ENCODE measurements around the gene MESP2. TPM values are rescaled to one million over a fixed set of nuclear protein-coding genes. Genes with fewer than 3 reads are reported as not detected.

MESP2 gene
- total and polyA plus RNA-seq, 2 experiments from 2014 or later = not detected

DNA sequence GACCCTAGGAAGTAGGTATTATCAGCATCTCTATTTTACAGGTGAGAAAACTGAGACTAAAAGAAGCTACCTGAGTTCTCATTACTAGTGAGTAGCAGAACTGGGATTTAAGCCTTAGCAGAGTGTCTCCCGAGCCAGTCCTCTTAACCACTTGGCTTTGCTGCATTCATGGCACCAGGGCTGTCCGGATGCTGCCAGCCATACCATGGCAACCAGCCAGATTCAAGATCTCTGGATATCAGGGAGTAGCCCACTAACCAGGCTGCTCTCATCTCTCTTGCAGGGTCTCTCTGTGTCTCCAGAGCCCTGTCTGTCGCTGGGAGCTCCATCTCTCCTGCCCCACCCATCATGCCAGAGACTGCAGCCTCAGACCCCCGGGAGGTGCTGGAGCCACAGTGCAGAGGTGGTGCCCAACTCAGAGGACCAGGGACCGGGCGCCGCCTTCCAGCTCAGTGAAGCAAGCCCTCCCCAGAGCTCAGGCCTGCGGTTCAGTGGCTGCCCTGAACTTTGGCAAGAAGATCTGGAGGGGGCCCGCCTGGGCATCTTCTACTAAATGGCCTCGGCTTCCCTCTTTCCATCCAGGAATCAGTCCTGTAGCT is 1.7 kb downstream of the MESP2 start:
- Histone ChIP-seq H2AFZ (no peak overlapping the region), H3K9me2 (ENCODE audit: insufficient read depth) (no peaks in the 10 kb centered on the region), H3F3A (ENCODE audit: insufficient read depth) (peaks cover 16% of the 10 kb centered on the region; the same call in 1 of the 2 replicates), H3K27me3 (replicated peaks; ENCODE audit: insufficient read depth) (no peaks in the 10 kb centered on the region), H3K4me1 (ENCODE audit: insufficient read depth) (peaks cover 19% of the 10 kb centered on the region), H3K4me3 (no peak overlapping the region), H3K36me3 (ENCODE audit: low read depth) (no peaks in the 10 kb centered on the region), H3K27ac (no peak overlapping the region), H3K79me2 (ENCODE audit: insufficient read depth) (no peaks in the 10 kb centered on the region), H3K4me2 (ENCODE audit: unreplicated experiment) (no peak overlapping the region), H4K20me1 (ENCODE audit: insufficient read depth) (no peaks in the 10 kb centered on the region), H3K9me3 (ENCODE audit: low read depth) (no peaks in the 10 kb centered on the region), H3K9ac (no peak overlapping the region)
- DNase-seq = no peak
- TF ChIP-seq EZH2phosphoT487 (IDR thresholded peaks at IDR 0.05; ENCODE audit: insufficient read depth, low read depth) = no peak
- TF ChIP-seq EZH2 (IDR thresholded peaks at IDR 0.05; ENCODE audit: insufficient read depth, poor library complexity, severe bottlenecking) = no peak
- WGBS, 2 experiments (ENCODE audit: low coverage in 1 of 2, low lambda C conversion rate in 2 of 2, missing lambda C conversion rate in 2 of 2) = 85 to 92% methylated on average over 10 of the region's 10 CpGs
- in situ Hi-C loops (cut with MboI) = no loop called here

- no peak overlapping the region for H3K4me2 ChIP-seq (ENCODE audit: unreplicated experiment)
- 86 to 88% methylated on average over 4 of the region's 4 CpGs for WGBS, 2 experiments (ENCODE audit: low coverage in 1 of 2, low lambda C conversion rate in 2 of 2, missing lambda C conversion rate in 2 of 2)
- no peaks in the 10 kb centered on the region for H3K9me2 ChIP-seq (ENCODE audit: insufficient read depth)
These were observed 2.7 kb downstream of the MESP2 start for GRCh38 chr15:89778861-89779260.

DNA sequence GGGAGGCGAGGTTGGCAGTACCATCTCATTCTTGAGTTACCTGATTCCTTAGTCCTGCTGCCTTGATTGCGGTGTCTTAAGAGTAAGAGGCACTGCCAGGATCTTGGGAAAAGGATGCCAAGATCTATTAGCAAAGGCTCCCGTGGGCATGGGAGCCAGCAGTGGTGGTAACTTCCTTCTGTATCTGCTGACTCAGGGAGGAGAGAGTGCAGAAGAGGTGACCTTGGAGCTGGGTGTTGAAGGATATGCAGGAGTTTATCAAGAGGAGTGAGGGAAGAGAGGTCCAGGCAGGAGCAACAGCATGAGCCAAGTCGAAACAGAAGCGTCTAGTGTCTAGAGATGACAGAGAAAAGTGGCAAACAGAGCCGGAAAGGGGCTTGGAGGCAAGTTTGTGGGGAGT is 4.5 kb downstream of the MESP2 start:
- no peaks in the 10 kb centered on the region for H4K20me1 ChIP-seq (ENCODE audit: insufficient read depth)
- no peak overlapping the region for H2AFZ ChIP-seq

More at GRCh38 chr15:89778861-89779260, 2.7 kb downstream of the MESP2 start:
- Histone ChIP-seq H3K9ac (no peak overlapping the region), H3K9me3 (ENCODE audit: low read depth) (no peaks in the 10 kb centered on the region), H4K20me1 (ENCODE audit: insufficient read depth) (no peaks in the 10 kb centered on the region), H3K27me3 (replicated peaks; ENCODE audit: insufficient read depth) (no peaks in the 10 kb centered on the region), H3K4me3 (no peak overlapping the region), H3K36me3 (ENCODE audit: low read depth) (no peaks in the 10 kb centered on the region), H3K79me2 (ENCODE audit: insufficient read depth) (no peaks in the 10 kb centered on the region), H2AFZ (no peak overlapping the region), H3K4me1 (ENCODE audit: insufficient read depth) (peaks cover 24% of the 10 kb centered on the region), H3F3A (ENCODE audit: insufficient read depth) (peaks cover 25% of the 10 kb centered on the region), H3K27ac (no peak overlapping the region)
- DNase-seq = no peak
- in situ Hi-C loops (cut with MboI) = no loop called here
- TF ChIP-seq EZH2phosphoT487 (IDR thresholded peaks at IDR 0.05; ENCODE audit: insufficient read depth, low read depth) = no peak
- TF ChIP-seq EZH2 (IDR thresholded peaks at IDR 0.05; ENCODE audit: insufficient read depth, poor library complexity, severe bottlenecking) = no peak

DNA sequence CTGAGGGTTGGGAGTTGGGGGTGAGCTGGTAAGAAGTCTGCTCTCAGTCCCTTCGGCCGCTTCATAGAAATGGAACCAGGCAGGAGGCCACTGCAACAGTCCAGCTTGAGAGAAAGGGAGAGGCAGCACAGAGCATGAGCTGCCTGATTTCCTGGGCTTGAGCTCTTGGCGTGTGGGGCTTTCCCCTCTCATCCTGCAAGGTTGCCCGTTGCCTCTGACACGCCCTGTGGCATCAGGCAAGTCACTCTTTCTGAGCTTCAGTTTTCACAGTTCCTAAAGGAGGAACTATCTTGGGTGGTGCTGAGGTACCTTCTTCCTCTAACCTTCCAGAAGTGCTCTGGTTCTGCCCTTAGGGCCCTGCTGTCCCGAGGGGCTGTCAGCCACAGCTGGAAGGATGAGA is 4.9 kb downstream of the MESP2 start:
- in situ Hi-C loops (cut with MboI) = no loop called here
- TF ChIP-seq EZH2phosphoT487 (IDR thresholded peaks at IDR 0.05; ENCODE audit: insufficient read depth, low read depth) = no peak
- no peak for TF ChIP-seq EZH2 (IDR thresholded peaks at IDR 0.05; ENCODE audit: insufficient read depth, poor library complexity, severe bottlenecking)
- 89 to 94% methylated on average over 6 of the region's 6 CpGs for WGBS, 2 experiments (ENCODE audit: low coverage in 1 of 2, low lambda C conversion rate in 2 of 2, missing lambda C conversion rate in 2 of 2)
- H3K9ac ChIP-seq = no peak overlapping the region
- H3K4me3 ChIP-seq = no peak overlapping the region
- no peak overlapping the region for H2AFZ ChIP-seq
- no peaks in the 10 kb centered on the region for H3K79me2 ChIP-seq (ENCODE audit: insufficient read depth)
- no peaks in the 10 kb centered on the region for H4K20me1 ChIP-seq (ENCODE audit: insufficient read depth)
- no peak overlapping the region for H3K27ac ChIP-seq
- no peaks in the 10 kb centered on the region for H3K9me3 ChIP-seq (ENCODE audit: low read depth)
- no peaks in the 10 kb centered on the region for H3K27me3 ChIP-seq (replicated peaks; ENCODE audit: insufficient read depth)
- no peak for DNase-seq
- peaks cover 12% of the 10 kb centered on the region for H3K36me3 ChIP-seq (ENCODE audit: low read depth)
- H3F3A ChIP-seq (ENCODE audit: insufficient read depth) = peaks cover 47% of the 10 kb centered on the region
- peaks cover 36% of the 10 kb centered on the region for H3K4me1 ChIP-seq (ENCODE audit: insufficient read depth)
- H3K4me2 ChIP-seq (ENCODE audit: unreplicated experiment) = no peak overlapping the region
- no peaks in the 10 kb centered on the region for H3K9me2 ChIP-seq (ENCODE audit: insufficient read depth)

More for the DNA sequence above, 4.5 kb downstream of the MESP2 start:
- Histone ChIP-seq H3K27ac (no peak overlapping the region), H3K4me1 (ENCODE audit: insufficient read depth) (peaks cover 31% of the 10 kb centered on the region), H3K4me3 (no peak overlapping the region), H3K79me2 (ENCODE audit: insufficient read depth) (no peaks in the 10 kb centered on the region), H3K9me3 (ENCODE audit: low read depth) (no peaks in the 10 kb centered on the region), H3K9ac (no peak overlapping the region), H3K9me2 (ENCODE audit: insufficient read depth) (no peaks in the 10 kb centered on the region), H3K27me3 (replicated peaks; ENCODE audit: insufficient read depth) (no peaks in the 10 kb centered on the region), H3K4me2 (ENCODE audit: unreplicated experiment) (no peak overlapping the region), H3F3A (ENCODE audit: insufficient read depth) (peaks cover 43% of the 10 kb centered on the region), H3K36me3 (ENCODE audit: low read depth) (peaks cover 8% of the 10 kb centered on the region)
- TF ChIP-seq EZH2phosphoT487 (IDR thresholded peaks at IDR 0.05; ENCODE audit: insufficient read depth, low read depth) = no peak
- TF ChIP-seq EZH2 (IDR thresholded peaks at IDR 0.05; ENCODE audit: insufficient read depth, poor library complexity, severe bottlenecking) = no peak
- in situ Hi-C loops (cut with MboI) = no loop called here
- no peak for DNase-seq
- WGBS, 2 experiments (ENCODE audit: low coverage in 1 of 2, low lambda C conversion rate in 2 of 2, missing lambda C conversion rate in 2 of 2) = 87% methylated on average over 6 of the region's 6 CpGs

Measured in GM23248 (cell line).